Body of pancreas (tissue), 4 donors: Measurements from ENCODE around the gene ARHGAP33.

Experiments used
- CTCF ChIP-seq, 7 experiments: fragments of 450-650 bp in 4 of 7; fragments of 200-600 bp in 3 of 7; sonication (generic) in 3 of 7; IDR thresholded peaks; one replicate each; pipeline ENCODE4 v1.5.1; 2016 to 2019; ENCODE audit warnings: antibody characterized with exemption in 7 of 7
- POLR2A ChIP-seq, 3 donors: fragments of 450-650 bp; IDR thresholded peaks; one replicate each; pipeline ENCODE4 v1.6.1; 2016; ENCODE audit warnings: antibody characterized with exemption in 3 of 3, mild to moderate bottlenecking in 2 of 3

- TF ChIP-seq CTCF (IDR thresholded peaks at IDR 0.05) (no peak), POLR2A (IDR thresholded peaks at IDR 0.05) (no peak)
Observed at GRCh38 chr19:35776102-35776788, 881 bp downstream of the ARHGAP33 start.
